Left lung (tissue), 10 donors: Measurements from ENCODE around the gene AKAP1. TPM values are rescaled to one million over a fixed set of nuclear protein-coding genes. Genes with fewer than 3 reads are reported as not detected.

ENCODE experiments used
- ATAC-seq: fragments of 200-7000 bp; cut with Tn5 transposase; one replicate; pipeline ENCODE4 v1.9.1; 2020; ENCODE audit warnings: moderate library complexity
- DNase-seq, 4 donors: peaks; one replicate each; pipeline ENCODE4 v3.0.0-alpha.2; 2013 to 2020
- H3K27ac ChIP-seq, 2 donors: fragments of 200-600 bp; sonication (generic) in 1 of 2; one replicate each; pipeline versions ENCODE4 v1.5.0 to v1.8.0; 2020 to 2021
- H3K27me3 ChIP-seq, 2 donors: fragments of 200-600 bp; sonication (generic) in 1 of 2; one replicate each; pipeline versions ENCODE4 v1.5.0 to v1.8.0; 2020 to 2021
- H3K36me3 ChIP-seq, 2 donors: fragments of 200-600 bp; sonication (generic) in 1 of 2; one replicate each; pipeline versions ENCODE4 v1.5.0 to v1.8.0; 2020 to 2021
- H3K4me1 ChIP-seq, 2 donors: fragments of 200-600 bp; one replicate each; pipeline ENCODE4 v1.8.0; 2021
- H3K4me3 ChIP-seq, 2 donors: fragments of 200-600 bp; sonication (generic) in 1 of 2; one replicate each; pipeline versions ENCODE4 v1.5.0 to v1.8.0; 2020 to 2021; ENCODE audit warnings: mild to moderate bottlenecking in 1 of 2
- H3K9me3 ChIP-seq, 2 donors: fragments of 200-600 bp; sonication (generic) in 1 of 2; one replicate each; pipeline versions ENCODE4 v1.5.0 to v1.8.0; 2020 to 2021
- CTCF ChIP-seq, 2 donors: fragments of 200-600 bp; sonication (generic) in 1 of 2; IDR thresholded peaks; one replicate each; pipeline versions ENCODE4 v1.5.0 to v1.8.0; 2021; ENCODE audit warnings: antibody characterized with exemption in 2 of 2
- intact Hi-C, 2 donors: fragments of 100-400 bp; cut with DNase I; formaldehyde crosslinking; loops; one replicate each; pipeline versions ENCODE4 v1.11.2 to v1.14.2; 2022
- polyA plus RNA-seq, 6 donors: library from polyadenylated mRNA; unstranded; fragments of 120-200 nt; gene quantifications; one replicate each; pipeline ENCODE4 v1.2.1, GENCODE V29; 2013; ENCODE audit not compliant: insufficient read length in 6 of 6
- total RNA-seq, 2 donors: library from RNA; stranded (reverse); fragmentation: NEBNext Ultra II Directional; extraction: Animal tissue kit (Norgen Biotek cat#: 25700); gene quantifications; one replicate each; pipeline ENCODE4 v1.2.1, GENCODE V29; 2021
- donor health status: DM: no; HTN: yes; CAD: no.
- donor health status: DM: no; HTN: no; CAD: no.

The AKAP1 gene
- total and polyA plus RNA-seq, 8 donors = 39.5 to 51.6 (median 47.6) TPM

- Histone ChIP-seq H3K4me1 (peaks cover 0 to 62% of the 10 kb centered on the region in 2 donors), H3K36me3 (no peaks in the 10 kb centered on the region), H3K4me3 (no peak overlapping the region), H3K27ac (no peak overlapping the region), H3K9me3 (no peaks in the 10 kb centered on the region), H3K27me3 (no peaks in the 10 kb centered on the region)
- no peak for TF ChIP-seq CTCF (IDR thresholded peaks at IDR 0.05)
- ATAC-seq (no peak), DNase-seq (no peak)
- intact Hi-C loops = no loop called here
Measured at GRCh38 chr17:57088298-57088697, 3.3 kb downstream of the AKAP1 start.

- Histone ChIP-seq H3K4me3 (no peak overlapping the region), H3K9me3 (no peaks in the 10 kb centered on the region), H3K27ac (no peak overlapping the region), H3K36me3 (no peaks in the 10 kb centered on the region), H3K27me3 (no peaks in the 10 kb centered on the region), H3K4me1 (peaks cover 0 to 52% of the 10 kb centered on the region in 2 donors)
- intact Hi-C loops = no loop called here
- DNase-seq = no peak
- no peak for TF ChIP-seq CTCF (IDR thresholded peaks at IDR 0.05)
- no peak for ATAC-seq
Measured at GRCh38 chr17:57089391-57089790, 4.3 kb downstream of the AKAP1 start.

GRCh38 chr17:57090560-57091185 lies 5.6 kb downstream of the AKAP1 start:
- DNase-seq = no peak
- intact Hi-C loops = no loop called here
- Histone ChIP-seq H3K9me3 (no peaks in the 10 kb centered on the region), H3K27me3 (no peaks in the 10 kb centered on the region), H3K4me1 (peaks cover 0 to 48% of the 10 kb centered on the region in 2 donors), H3K4me3 (no peak overlapping the region), H3K27ac (no peak overlapping the region), H3K36me3 (no peaks in the 10 kb centered on the region)
- ATAC-seq = no peak
- no peak for TF ChIP-seq CTCF (IDR thresholded peaks at IDR 0.05)

GRCh38 chr17:57091186-57091618 lies 6.2 kb downstream of the AKAP1 start:
- DNase-seq = peak in 1 of 4 donors; percentile 54
- H3K27me3 ChIP-seq = no peaks in the 10 kb centered on the region
- intact Hi-C loops = no loop called here
- H3K9me3 ChIP-seq = no peaks in the 10 kb centered on the region
- peaks cover 0 to 43% of the 10 kb centered on the region in 2 donors for H3K4me1 ChIP-seq
- TF ChIP-seq CTCF (IDR thresholded peaks at IDR 0.05) = no peak
- peak; percentile 48 for ATAC-seq
- H3K36me3 ChIP-seq = no peaks in the 10 kb centered on the region
- no peak overlapping the region for H3K27ac ChIP-seq
- H3K4me3 ChIP-seq = no peak overlapping the region

- peak in 1 of 4 donors; percentile 24 for DNase-seq
- Histone ChIP-seq H3K4me1 (peaks cover 5 to 34% of the 10 kb centered on the region in 2 donors), H3K27me3 (no peaks in the 10 kb centered on the region), H3K36me3 (no peaks in the 10 kb centered on the region), H3K4me3 (no peak overlapping the region), H3K9me3 (no peaks in the 10 kb centered on the region), H3K27ac (no peak overlapping the region)
- TF ChIP-seq CTCF (IDR thresholded peaks at IDR 0.05) = no peak
- intact Hi-C loops = no loop called here
- ATAC-seq = peak; percentile 4
Measured at GRCh38 chr17:57092171-57092570, 7.1 kb downstream of the AKAP1 start.
